Smooth muscle cell (in vitro differentiated cells): ENCODE measurements around the gene RP2. TPM values are rescaled to one million over a fixed set of nuclear protein-coding genes. Genes with fewer than 3 reads are reported as not detected.
A peak's percentile ranks its signal among the peaks of the same experiment; 100 is the strongest.

ENCODE experiments used
- DNase-seq: peaks from one replicate; lab custom pipeline; 2025; ENCODE audit not compliant: unreplicated experiment; lab: John Stamatoyannopoulos, UW
- H2AFZ ChIP-seq: fragments of 200-600 bp; sonication (generic); 2 replicates; pipeline ENCODE4 v1.6.0; 2016; ENCODE audit warnings: antibody characterized with exemption, low read depth, mild to moderate bottlenecking
- H3F3A ChIP-seq: fragments of 200-600 bp; sonication (generic); 2 replicates; pipeline ENCODE4 v1.6.0; 2017; ENCODE audit warnings: antibody characterized with exemption, low read depth
- H3K27ac ChIP-seq: fragments of 200-600 bp; sonication (generic); 2 replicates; pipeline ENCODE4 v1.5.1; 2016; ENCODE audit warnings: low read depth, mild to moderate bottlenecking
- H3K27me3 ChIP-seq: fragments of 200-600 bp; sonication (generic); 2 replicates; pipeline ENCODE4 v1.6.1; 2016; ENCODE audit warnings: low read depth, mild to moderate bottlenecking
- H3K36me3 ChIP-seq: fragments of 200-600 bp; sonication (generic); 2 replicates; pipeline ENCODE4 v1.5.1; 2016; ENCODE audit warnings: low read depth
- H3K4me1 ChIP-seq: fragments of 200-600 bp; sonication (generic); 2 replicates; pipeline ENCODE4 v1.5.1; 2016; ENCODE audit warnings: low read depth
- H3K4me2 ChIP-seq: fragments of 200-600 bp; sonication (generic); 2 replicates; pipeline ENCODE4 v1.6.0; 2016; ENCODE audit warnings: mild to moderate bottlenecking
- H3K4me3 ChIP-seq: fragments of 200-600 bp; sonication (generic); 2 replicates; pipeline ENCODE4 v1.5.1; 2016; ENCODE audit warnings: mild to moderate bottlenecking
- H3K79me2 ChIP-seq: fragments of 200-600 bp; sonication (generic); 2 replicates; pipeline ENCODE4 v1.6.0; 2016; ENCODE audit warnings: low read depth, mild to moderate bottlenecking
- H3K9ac ChIP-seq: fragments of 200-600 bp; sonication (generic); 2 replicates; pipeline ENCODE4 v1.6.0; 2016; ENCODE audit warnings: low read depth
- H3K9me3 ChIP-seq: fragments of 200-600 bp; sonication (generic); replicated peaks from 2 replicates; pipeline ENCODE4 v1.5.1; 2016; ENCODE audit warnings: low read depth
- H4K20me1 ChIP-seq: fragments of 200-600 bp; sonication (generic); 2 replicates; pipeline ENCODE4 v1.6.0; 2016; ENCODE audit warnings: low read depth
- WGBS: methylation state at CpG from one replicate; pipeline ENCODE4 v1.1.7; 2016; ENCODE audit warnings: low lambda C conversion rate; 5-methylcytosine and 5-hydroxymethylcytosine counted together
- polyA plus RNA-seq: library from polyadenylated mRNA; unstranded; fragments of >200 nt; fragmentation: Nextera tagmentation; extraction: Ambion mirVana; gene quantifications from 2 replicates; pipeline ENCODE4 v1.2.1, GENCODE V29; 2016
- total RNA-seq: library from RNA; depleted of rRNA; stranded (reverse); fragments of >200 nt; gene quantifications from 2 replicates; pipeline ENCODE4 v1.2.3, GENCODE V29; 2014
- TF ChIP-seq, protein P1 (sequence below): fragments of 200-600 bp; sonication (generic); IDR thresholded peaks from 2 replicates; pipeline ENCODE4 v1.5.1; 2017; ENCODE audit warnings: borderline replicate concordance, mild to moderate bottlenecking, antibody characterized with exemption; ENCODE audit not compliant: insufficient read depth, poor library complexity, severe bottlenecking

The RP2 gene
- total and polyA plus RNA-seq, 2 experiments from 2014 or later = 11.3 to 20.5 TPM

DNA sequence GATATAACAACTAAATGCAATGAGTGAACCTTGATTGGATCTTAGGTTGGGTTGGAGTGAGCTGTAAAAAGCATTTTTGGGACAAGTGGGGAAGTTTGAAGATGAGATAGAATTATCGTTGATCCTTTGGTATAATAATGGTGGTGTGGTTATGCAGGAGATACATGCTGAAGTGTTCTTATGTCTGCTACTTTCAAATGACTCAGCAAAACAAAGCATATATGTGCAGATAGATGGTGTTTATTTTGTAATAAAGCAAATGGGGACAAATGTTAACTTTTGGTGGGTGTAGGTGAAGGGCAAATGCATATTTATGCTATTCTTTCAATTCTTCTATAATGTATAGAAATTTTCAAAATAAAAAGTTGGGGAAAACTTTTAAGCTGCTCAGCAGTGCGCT, 26.2 kb downstream of the RP2 start:
- H2AFZ ChIP-seq = no peak overlapping the region
- no peak for DNase-seq
- H4K20me1 ChIP-seq = no peaks in the 10 kb centered on the region
- no peaks in the 10 kb centered on the region for H3K27me3 ChIP-seq
- H3F3A ChIP-seq = no peaks in the 10 kb centered on the region
- no peak overlapping the region for H3K9ac ChIP-seq
- 75% methylated on average over 2 of the region's 2 CpGs for WGBS
- no peak overlapping the region for H3K27ac ChIP-seq
- no peaks in the 10 kb centered on the region for H3K36me3 ChIP-seq
- TF ChIP-seq, protein P1, sequence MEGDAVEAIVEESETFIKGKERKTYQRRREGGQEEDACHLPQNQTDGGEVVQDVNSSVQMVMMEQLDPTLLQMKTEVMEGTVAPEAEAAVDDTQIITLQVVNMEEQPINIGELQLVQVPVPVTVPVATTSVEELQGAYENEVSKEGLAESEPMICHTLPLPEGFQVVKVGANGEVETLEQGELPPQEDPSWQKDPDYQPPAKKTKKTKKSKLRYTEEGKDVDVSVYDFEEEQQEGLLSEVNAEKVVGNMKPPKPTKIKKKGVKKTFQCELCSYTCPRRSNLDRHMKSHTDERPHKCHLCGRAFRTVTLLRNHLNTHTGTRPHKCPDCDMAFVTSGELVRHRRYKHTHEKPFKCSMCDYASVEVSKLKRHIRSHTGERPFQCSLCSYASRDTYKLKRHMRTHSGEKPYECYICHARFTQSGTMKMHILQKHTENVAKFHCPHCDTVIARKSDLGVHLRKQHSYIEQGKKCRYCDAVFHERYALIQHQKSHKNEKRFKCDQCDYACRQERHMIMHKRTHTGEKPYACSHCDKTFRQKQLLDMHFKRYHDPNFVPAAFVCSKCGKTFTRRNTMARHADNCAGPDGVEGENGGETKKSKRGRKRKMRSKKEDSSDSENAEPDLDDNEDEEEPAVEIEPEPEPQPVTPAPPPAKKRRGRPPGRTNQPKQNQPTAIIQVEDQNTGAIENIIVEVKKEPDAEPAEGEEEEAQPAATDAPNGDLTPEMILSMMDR = no peak
- H3K4me2 ChIP-seq = no peak overlapping the region
- no peaks in the 10 kb centered on the region for H3K9me3 ChIP-seq
- H3K79me2 ChIP-seq = no peaks in the 10 kb centered on the region
- H3K4me1 ChIP-seq = no peaks in the 10 kb centered on the region
- no peak overlapping the region for H3K4me3 ChIP-seq

GRCh38 chrX:46864606-46865005, 27.8 kb downstream of the RP2 start:
- Histone ChIP-seq H3K27ac (peak overlapping the region; percentile 59), H3K4me2 (no peak overlapping the region), H4K20me1 (no peaks in the 10 kb centered on the region), H3K4me1 (no peaks in the 10 kb centered on the region), H3K9me3 (no peaks in the 10 kb centered on the region), H3K79me2 (no peaks in the 10 kb centered on the region), H3K36me3 (no peaks in the 10 kb centered on the region), H3K9ac (no peak overlapping the region), H3K27me3 (no peaks in the 10 kb centered on the region), H3K4me3 (no peak overlapping the region), H2AFZ (no peak overlapping the region), H3F3A (no peaks in the 10 kb centered on the region)
- TF ChIP-seq, protein P1 = no peak
- DNase-seq = no peak
- WGBS = 84% methylated on average over 2 of the region's 2 CpGs

DNA sequence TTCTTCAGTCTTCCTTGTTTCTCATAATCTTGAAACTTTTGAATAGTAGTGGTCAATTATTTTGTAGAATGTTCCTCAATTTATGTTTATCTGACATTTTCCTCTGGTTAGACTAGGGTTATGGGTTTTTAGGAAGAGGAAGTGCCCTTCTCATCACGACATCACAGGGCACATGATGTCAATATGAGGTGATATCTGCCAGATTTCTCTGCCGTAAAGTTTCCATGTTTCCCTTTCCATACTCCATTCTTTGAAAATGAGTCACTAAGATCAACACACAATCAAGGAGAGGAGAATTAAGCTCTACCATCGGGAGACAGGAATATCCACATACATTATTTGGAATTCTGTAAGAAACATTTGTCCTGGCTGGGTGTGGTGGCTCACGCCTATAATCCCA, 28.4 kb downstream of the RP2 start:
- DNase-seq = no peak
- 56% methylated on average over 4 of the region's 4 CpGs for WGBS
- no peak overlapping the region for H3K4me2 ChIP-seq

DNA sequence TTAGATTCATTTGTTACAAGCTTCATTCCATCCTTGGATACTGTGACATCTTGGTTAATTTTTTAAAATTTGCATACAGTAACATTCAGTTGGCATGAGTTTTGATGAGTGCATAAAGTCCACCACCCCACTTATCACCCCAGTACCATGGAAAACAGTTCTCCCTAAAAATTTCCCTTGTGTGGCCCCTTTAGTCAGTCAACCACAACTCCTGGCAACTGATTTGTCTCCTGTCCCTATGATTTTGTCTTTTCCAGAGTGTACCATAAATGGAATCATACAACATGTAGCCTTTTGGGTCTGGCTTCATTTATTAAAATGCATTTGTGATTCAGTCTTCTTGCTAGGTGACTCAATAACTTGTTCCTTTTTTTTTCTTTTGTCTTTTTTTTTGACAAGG, 29.9 kb downstream of the RP2 start:
- Histone ChIP-seq H3F3A (no peaks in the 10 kb centered on the region), H3K4me3 (no peak overlapping the region), H3K27ac (no peak overlapping the region), H3K9me3 (no peaks in the 10 kb centered on the region), H4K20me1 (peaks cover 4% of the 10 kb centered on the region), H3K36me3 (no peaks in the 10 kb centered on the region), H2AFZ (no peak overlapping the region), H3K27me3 (no peaks in the 10 kb centered on the region), H3K4me1 (no peaks in the 10 kb centered on the region), H3K79me2 (no peaks in the 10 kb centered on the region), H3K9ac (no peak overlapping the region), H3K4me2 (no peak overlapping the region)
- TF ChIP-seq, protein P1 = no peak
- no peak for DNase-seq

More for the DNA sequence above, 28.4 kb downstream of the RP2 start:
- TF ChIP-seq, protein P1 = no peak
- Histone ChIP-seq H3K27ac (peak overlapping the region; percentile 59), H3K36me3 (no peaks in the 10 kb centered on the region), H3K4me1 (no peaks in the 10 kb centered on the region), H4K20me1 (no peaks in the 10 kb centered on the region), H3K9ac (no peak overlapping the region), H3K27me3 (no peaks in the 10 kb centered on the region), H3K79me2 (no peaks in the 10 kb centered on the region), H3K9me3 (no peaks in the 10 kb centered on the region), H3F3A (no peaks in the 10 kb centered on the region), H3K4me3 (no peak overlapping the region), H2AFZ (no peak overlapping the region)
